HG03469 (cell line): ENCODE results near the gene TCF12.

ENCODE experiments used
- ATAC-seq: cut with Tn5 transposase; IDR thresholded peaks from one replicate; pipeline ENCODE4 v1.9.1; 2021; ENCODE audit warnings: mild to moderate bottlenecking, moderate library complexity, moderate number of reproducible peaks; ENCODE audit not compliant: unreplicated experiment

TCF12 gene

DNA sequence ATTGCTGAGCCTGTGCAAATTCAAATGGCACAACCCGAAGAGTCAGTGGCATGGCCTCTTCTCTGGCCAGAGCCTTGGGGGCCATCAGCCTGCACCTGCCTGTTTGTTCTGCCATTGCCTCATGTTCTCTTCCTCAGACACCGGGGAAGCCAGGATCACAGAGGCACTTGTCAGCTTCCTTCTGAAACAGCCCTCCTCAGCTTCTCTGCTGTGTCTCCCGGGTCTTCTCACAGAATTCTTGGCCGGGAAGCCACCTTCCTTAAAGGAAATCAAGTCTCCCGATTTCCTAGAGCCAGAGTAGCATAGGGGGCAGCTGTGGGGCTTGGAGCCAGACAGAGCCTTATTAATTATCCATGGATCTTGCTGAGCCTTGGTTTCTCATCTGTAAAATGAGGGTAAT is 410.5 kb downstream of the TCF12 start:
- no peak for ATAC-seq

- no peak for ATAC-seq
These were observed 411.3 kb downstream of the TCF12 start for GRCh38 chr15:57329582-57330367.

DNA sequence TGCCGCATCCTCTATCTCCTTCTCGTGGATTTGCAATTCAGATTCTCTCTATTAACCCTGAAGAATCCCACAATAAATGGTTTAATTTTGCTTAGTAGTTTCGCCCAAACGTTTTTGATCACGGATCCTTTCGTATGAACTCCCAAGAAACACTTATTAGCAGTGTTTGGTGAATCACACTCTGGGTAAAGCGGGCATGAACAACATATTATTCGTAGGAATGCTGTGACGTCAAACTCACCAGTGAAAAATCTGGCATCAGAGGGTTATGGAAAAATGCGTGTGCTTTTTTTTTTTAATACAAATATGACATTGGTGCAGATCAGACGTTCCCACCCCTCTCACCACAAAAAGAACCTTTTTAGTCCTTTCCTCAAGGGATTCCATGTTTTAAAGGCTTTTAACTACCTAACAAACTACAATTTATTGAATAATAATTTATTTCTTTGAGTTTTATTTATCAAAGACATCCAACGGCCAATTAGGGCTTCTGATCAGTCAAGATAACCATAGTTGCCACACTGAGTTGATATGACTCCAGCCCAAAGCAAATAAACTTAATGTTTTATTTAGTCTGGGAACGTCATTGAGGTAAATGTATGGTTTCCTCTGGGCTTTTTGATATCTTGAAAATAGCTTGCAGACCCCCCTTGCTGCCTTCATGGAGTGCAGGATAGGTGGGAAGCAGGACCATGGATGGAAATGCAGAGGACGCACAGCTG is 412.3 kb downstream of the TCF12 start:
- ATAC-seq = no peak

DNA sequence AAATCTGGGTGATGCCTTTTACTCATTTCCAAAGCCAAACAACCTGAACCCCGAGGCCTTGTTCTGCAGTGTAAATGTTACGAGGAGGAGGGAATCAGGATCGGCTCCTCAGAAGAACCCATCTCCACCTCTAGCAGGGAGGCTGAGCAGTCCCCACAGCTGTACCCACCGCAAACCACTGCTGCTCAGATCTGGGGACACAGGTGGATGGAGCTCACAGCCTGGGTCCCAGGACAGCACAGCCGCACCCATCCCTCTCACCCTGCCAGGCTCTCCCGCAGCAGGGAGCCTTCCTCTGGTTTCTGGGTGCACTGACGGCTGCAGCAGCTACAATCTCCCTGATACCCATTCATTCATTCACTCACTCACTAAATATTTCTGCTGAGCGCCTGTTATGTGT is 413.9 kb downstream of the TCF12 start:
- ATAC-seq = no peak

GRCh38 chr15:57333487-57333886 is 415.0 kb downstream of the TCF12 start:
- no peak for ATAC-seq

- no peak for ATAC-seq
These were observed 415.8 kb downstream of the TCF12 start for GRCh38 chr15:57334257-57334656.

GRCh38 chr15:57335293-57335715 is 416.9 kb downstream of the TCF12 start:
- ATAC-seq = no peak

- no peak for ATAC-seq
These were observed 417.3 kb downstream of the TCF12 start for GRCh38 chr15:57335719-57336118.

DNA sequence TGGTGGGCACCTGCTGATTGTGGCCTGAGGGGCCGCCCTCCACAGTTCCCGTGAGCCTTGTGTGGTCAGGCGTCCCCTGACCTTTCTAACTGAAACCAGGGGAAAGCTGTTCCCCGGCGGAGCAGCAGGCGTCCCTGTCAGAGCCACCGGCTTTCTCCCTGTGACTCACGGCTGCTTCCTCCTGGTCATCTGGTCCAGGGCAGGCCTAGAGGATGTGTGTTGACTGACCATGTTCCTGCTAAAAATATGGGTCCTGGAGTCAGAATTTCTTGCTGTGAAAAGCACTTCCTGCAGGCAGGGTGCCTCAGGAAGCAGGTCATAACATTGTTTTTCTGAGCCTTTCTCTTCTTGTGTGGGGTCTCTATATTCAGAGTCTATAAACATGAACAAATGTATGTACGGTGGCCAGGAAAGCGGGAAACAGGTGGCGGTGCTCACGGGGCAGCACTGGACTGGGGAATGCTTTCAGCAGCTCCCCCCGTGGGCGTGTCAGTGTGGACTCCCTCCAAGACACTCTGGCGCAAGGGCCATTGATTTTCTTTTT is 419.5 kb downstream of the TCF12 start:
- no peak for ATAC-seq

DNA sequence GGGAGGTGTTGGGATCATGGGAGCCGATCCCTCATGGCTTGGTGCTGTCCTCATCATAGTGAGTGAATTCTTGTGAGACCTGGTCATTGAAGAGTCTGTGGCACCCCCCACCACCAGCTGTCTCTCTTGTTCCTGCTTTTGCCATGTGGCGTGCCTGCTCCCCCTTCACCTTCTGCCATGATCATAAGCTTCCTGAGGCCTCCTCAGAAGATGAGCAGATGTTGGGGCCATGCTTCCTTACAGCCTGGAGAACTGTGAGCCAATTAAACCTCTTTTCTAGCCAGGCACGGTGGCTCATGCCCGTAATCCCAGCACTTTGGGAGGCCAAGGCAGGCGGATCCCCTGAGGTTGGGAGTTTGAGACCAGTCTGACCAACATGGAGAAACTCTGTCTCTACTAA is 420.9 kb downstream of the TCF12 start:
- no peak for ATAC-seq
